OCI-M2 (cell line): ENCODE results near the gene ZNF418.
A peak's percentile ranks its signal among the peaks of the same experiment; 100 is the strongest.
"Not testable (repeated sequence)": the region's sequence is repeated elsewhere in the genome, so short reads cannot be mapped to it uniquely, and the experiment has no call there.

Experiments used
- DNase-seq: peaks from one replicate; lab custom pipeline; 2025; ENCODE audit not compliant: unreplicated experiment; lab: John Stamatoyannopoulos, UW

Gene ZNF418

DNA sequence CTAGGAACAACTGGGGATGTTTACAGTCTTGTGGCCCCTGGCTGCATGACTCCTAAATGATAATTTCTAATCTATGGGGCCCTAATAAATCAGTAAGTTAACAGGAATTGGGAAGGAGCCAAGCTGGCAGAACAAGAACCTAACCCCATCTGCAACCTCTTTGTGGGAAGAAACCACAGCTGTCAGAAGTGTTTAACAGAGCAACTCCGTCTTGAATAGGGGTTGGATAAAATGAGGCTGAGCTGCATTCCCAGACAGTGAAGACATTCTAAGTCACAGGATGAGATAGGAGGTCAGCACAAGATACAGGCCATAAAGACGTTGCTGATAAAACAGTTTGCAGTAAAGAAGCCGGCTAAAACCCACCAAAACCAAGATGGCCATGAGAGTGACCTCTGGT, 44.5 kb downstream of the ZNF418 start:
- DNase-seq: not testable (repeated sequence)

DNA sequence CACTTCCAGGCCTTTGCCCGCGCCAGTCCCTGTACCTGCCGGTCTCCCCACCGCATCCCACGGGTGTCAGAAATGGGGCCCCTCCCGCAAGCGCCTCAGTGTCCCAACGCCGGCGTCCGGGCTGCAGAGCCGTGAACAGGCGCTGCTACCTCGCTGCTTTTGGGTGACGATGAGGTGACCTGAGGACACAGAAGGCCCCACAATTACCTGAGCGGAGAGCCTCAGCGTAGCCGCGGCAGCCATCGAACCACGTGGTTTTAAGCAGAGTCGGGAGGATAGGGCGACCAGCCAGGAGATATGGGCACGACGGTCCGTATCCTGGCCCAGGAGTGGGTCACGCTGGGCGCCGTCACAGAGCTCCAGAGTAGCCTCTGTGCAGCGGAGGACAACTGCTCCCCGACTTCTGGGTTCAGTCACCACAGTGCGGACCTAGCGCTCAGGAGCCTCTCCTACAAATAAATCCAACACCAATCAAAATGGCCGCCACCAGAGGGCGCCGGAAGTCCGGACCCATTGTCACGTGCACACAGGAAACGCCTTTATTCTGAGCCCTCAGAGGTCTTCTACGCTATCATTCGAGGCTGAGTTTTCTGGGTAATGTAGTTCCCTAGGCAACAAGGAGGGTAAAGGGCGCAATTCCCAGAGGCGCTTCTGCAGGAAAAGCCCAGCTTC, 46.5 kb downstream of the ZNF418 start, which contains the start of gene ZNF814:
Gene ZNF814, minus strand, starts transcription at position 478 of the 672 bp plus-strand sequence. Its CDS starts 235 bp downstream, at position 243.
- peak; percentile 76 for DNase-seq

DNA sequence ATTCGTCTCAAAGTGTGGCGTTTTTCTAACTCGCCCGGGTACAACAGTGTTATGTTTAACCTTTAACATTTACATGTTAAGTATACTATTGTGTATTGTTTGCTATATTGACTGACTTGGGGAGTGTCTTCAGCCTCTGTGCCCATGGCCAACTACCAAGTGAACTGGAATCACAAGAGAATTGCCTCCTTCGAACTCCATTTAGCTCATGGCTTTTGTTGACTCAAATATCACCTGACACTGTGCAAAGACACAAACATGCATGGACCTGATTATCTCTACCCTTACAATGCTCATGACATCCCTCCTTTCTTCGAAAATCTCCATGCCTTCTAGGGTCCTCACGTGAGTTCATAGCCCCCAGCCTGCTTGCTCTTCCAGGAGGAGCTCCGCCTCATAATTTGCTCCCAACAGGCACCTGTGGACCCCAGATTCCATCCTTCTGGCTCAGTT, 47.1 kb downstream of the ZNF418 start:
- no peak for DNase-seq

DNA sequence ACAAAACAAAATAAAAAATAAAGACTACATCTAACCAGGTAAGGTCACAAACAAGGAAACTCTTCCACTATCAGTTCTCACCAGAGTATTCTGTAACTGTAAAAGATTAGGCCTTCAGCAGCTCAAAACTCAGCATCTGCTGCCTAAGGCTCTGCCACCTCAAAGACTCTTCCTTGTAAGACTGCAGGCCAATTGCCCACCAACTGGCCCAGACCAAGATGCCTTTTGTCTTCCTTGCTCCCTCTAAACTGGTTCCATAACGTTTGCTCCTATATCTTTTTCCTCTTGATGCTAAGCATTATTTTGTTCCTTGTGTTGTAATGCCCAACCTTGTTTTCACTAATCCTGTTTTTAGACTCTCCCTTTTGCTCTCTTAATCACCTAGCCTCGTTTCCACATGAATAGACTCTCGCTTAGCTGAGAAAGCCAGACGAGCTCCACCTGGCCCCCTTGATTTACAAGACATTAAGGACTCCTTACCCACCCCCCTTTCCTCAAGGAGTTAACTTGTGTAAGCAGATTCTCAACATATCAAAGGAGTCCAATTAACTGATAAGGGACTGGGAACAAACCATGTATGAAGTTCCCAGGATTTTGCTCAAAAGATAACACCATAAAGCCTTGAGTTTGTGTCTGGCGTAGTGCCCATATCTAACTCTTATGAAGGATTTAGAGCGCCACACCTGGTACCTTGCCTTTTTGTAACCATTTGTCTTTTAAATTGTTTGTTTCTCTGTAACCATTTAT, 47.8 kb downstream of the ZNF418 start:
- DNase-seq: no peak

DNA sequence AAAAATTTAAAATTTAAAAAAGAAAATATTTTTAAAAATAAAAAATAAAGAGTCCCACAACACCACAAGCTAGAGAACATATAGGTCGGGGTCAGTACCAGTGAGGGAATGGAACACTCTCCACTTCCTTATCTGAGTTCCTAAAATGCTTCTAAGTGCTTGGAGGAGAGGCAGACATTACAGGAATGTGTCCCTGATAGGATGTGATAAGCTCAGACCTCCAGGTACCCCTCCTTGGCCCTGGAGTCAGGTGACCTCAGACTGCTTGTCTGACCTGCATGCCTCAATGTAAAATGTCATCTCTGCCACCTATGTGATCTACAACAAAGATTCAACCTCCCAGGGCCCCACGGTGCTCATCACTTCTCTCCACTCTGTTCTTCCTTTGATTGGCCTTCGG, 49.2 kb downstream of the ZNF418 start:
- no peak for DNase-seq

DNA sequence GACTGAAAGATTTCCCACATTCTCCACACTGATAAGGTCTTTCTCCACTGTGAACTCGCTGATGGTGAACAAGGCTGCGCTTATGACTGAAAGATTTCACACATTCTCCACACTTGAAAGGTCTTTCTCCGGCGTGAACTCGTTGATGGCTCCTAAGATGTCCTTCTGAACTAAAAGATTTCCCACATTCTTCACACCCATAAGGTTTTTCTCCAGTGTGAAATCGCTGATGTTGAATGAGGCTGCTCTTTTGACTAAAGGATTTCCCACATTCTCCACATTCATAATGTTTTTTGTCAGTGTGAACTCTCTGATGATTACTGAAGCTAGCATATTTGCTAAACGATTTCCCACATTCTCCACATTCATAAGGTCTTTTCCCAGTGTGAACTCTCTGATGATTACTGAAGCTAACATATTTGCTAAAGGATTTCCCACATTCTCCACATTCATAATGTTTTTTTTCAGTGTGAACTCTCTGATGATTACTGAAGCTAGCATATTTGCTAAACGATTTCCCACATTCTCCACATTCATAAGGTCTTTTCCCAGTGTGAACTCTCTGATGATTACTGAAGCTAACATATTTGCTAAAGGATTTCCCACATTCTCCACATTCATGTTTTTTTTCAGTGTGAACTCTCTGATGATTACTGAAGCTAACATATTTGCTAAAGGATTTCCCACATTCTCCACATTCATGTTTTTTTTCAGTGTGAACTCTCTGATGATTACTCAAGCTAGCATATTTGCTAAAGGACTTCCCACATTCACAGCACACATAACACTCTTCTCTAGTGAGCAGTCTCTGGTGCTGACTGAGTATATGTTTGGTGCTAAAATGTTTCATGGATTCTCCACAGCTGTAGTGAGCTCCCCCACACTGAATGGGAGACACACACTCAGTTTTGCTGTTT, 61.1 kb downstream of the ZNF418 start:
- DNase-seq: not testable (repeated sequence)

DNA sequence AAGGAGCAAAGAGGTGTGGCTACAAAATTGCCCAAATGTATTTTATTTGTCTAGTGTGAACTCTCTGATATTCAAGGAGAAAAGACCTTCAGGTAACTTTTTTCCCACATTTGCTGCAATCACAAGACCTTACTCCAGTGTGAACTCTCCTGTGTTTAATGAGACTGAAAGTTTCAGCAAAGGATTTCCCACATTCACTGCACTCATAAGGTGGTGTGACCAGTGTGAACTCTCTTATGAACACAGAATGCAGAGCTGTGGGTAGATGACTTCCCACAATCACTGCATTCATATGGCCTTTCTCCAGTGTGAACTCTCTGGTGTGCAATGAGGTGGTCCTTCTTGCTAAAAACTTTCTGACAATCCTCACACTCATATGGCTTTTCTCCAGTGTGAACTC, 62.8 kb downstream of the ZNF418 start:
- no peak for DNase-seq
